H1 (cell line): ENCODE measurements around the gene INHBB. TPM values are rescaled to one million over a fixed set of nuclear protein-coding genes. Genes with fewer than 3 reads are reported as not detected.
A peak's percentile ranks its signal among the peaks of the same experiment; 100 is the strongest.

Experiments used
- CTCF ChIA-PET: fragments of 300-600 bp; sonication (Branson Sonifier 250); formaldehyde crosslinking; loops from one replicate; lab custom pipeline; 2021; ENCODE audit not compliant: partially characterized antibody; lab: Charles Lee
- POLR2A ChIA-PET: fragments of 300-600 bp; sonication (Branson Sonifier 250); formaldehyde crosslinking; loops from one replicate; lab custom pipeline; 2021; ENCODE audit warnings: inconsistent platforms; ENCODE audit not compliant: partially characterized antibody; lab: Charles Lee
- DNase-seq, 2 experiments: peaks; one replicate each; pipeline versions ENCODE4 v3.0.0 to v3.0.0-alpha.2; 2010 to 2022; ENCODE audit warnings: low spot score in 2 of 2, low read depth in 1 of 2, mixed read lengths in 1 of 2
- FAIRE-seq: peaks from 2 replicates; lab custom pipeline; 2011; peaks lifted over from hg19 to GRCh38; lab: Jason Lieb, UNC
- H2AFZ ChIP-seq: 2 replicates; pipeline ENCODE4 v1.8.1; 2012; ENCODE audit warnings: low read length, inconsistent platforms
- H2AK5ac ChIP-seq: 2 replicates; pipeline ENCODE4 v1.6.1; 2013; ENCODE audit warnings: low read depth, low read length
- H2BK120ac ChIP-seq: replicated peaks from 2 replicates; pipeline ENCODE3; 2013; ENCODE audit warnings: low read depth, low read length, inconsistent platforms
- H2BK12ac ChIP-seq: 2 replicates; pipeline ENCODE4 v1.6.1; 2013; ENCODE audit warnings: low read depth, low read length
- H2BK15ac ChIP-seq: 2 replicates; pipeline ENCODE4 v1.6.1; 2013; ENCODE audit warnings: low read length
- H2BK20ac ChIP-seq: 2 replicates; pipeline ENCODE4 v1.6.1; 2013; ENCODE audit warnings: low read length
- H2BK5ac ChIP-seq: 2 replicates; pipeline ENCODE4 v1.6.1; 2013; ENCODE audit warnings: low read depth, low read length
- H3K14ac ChIP-seq: 2 replicates; pipeline ENCODE4 v1.6.1; 2013; ENCODE audit warnings: inconsistent platforms; ENCODE audit not compliant: insufficient read length
- H3K18ac ChIP-seq: 2 replicates; pipeline ENCODE4 v1.6.1; 2013; ENCODE audit warnings: low read length; ENCODE audit errors: extremely low read depth
- H3K23ac ChIP-seq: 2 replicates; pipeline ENCODE4 v1.6.1; 2013; ENCODE audit warnings: inconsistent platforms; ENCODE audit not compliant: insufficient read length
- H3K23me2 ChIP-seq: 2 replicates; pipeline ENCODE4 v1.6.1; 2013; ENCODE audit warnings: low read depth, low read length
- H3K27ac ChIP-seq: 2 replicates; pipeline ENCODE4 v1.6.1; 2011; ENCODE audit warnings: low read depth, low read length, inconsistent platforms
- H3K27me3 ChIP-seq, 4 experiments: replicated peaks in 1 of 4; 1 replicate in 1 of 4; 2 replicates in 3 of 4; pipeline versions ENCODE4 v1.6.1 to v1.8.1; 2011 to 2013; ENCODE audit warnings: low read length in 3 of 4, mild to moderate bottlenecking in 3 of 4, inconsistent platforms in 2 of 4, mixed read lengths in 2 of 4, moderate library complexity in 1 of 4; ENCODE audit not compliant: control insufficient read depth in 3 of 4, insufficient read depth in 3 of 4; ENCODE audit errors: extremely low read depth in 1 of 4
- H3K36me3 ChIP-seq, 4 experiments: 2 replicates each; pipeline versions ENCODE4 v1.6.1 to v1.8.1; 2011 to 2013; ENCODE audit warnings: mild to moderate bottlenecking in 4 of 4, low read length in 3 of 4, moderate library complexity in 2 of 4, control low read depth in 1 of 4, inconsistent platforms in 1 of 4; ENCODE audit not compliant: insufficient read depth in 4 of 4, control insufficient read depth in 2 of 4
- H3K4ac ChIP-seq: replicated peaks from 2 replicates; pipeline ENCODE3; 2013; ENCODE audit warnings: low read length, low read depth, mixed read lengths, inconsistent platforms; ENCODE audit not compliant: insufficient read length
- H3K4me1 ChIP-seq, 4 experiments: replicated peaks in 1 of 4; 1 replicate in 1 of 4; 2 replicates in 3 of 4; pipeline versions ENCODE4 v1.6.1 to v1.8.1; 2011 to 2013; ENCODE audit warnings: low read length in 3 of 4, inconsistent platforms in 2 of 4, mixed read lengths in 1 of 4; ENCODE audit not compliant: insufficient read depth in 4 of 4, control insufficient read depth in 3 of 4
- H3K4me2 ChIP-seq, 2 experiments: 2 replicates each; pipeline versions ENCODE4 v1.6.1 to v1.8.1; 2011 to 2013; ENCODE audit warnings: low read depth in 2 of 2, low read length in 2 of 2, control low read depth in 1 of 2, inconsistent platforms in 1 of 2, mild to moderate bottlenecking in 1 of 2; ENCODE audit not compliant: insufficient read depth in 1 of 2
- H3K4me3 ChIP-seq, 4 experiments: fragments of 200-600, 300-600 bp in 1 of 4; sonication (generic), shearing (Covaris generic), sonication (Bioruptor Twin) in 1 of 4; 2 replicates each; pipeline versions ENCODE4 v1.5.1 to v1.8.1; 2011 to 2016; ENCODE audit warnings: low read length in 4 of 4, low read depth in 3 of 4, control low read depth in 2 of 4, inconsistent platforms in 2 of 4, mild to moderate bottlenecking in 2 of 4, mixed read lengths in 1 of 4, moderate library complexity in 1 of 4; ENCODE audit not compliant: insufficient read depth in 2 of 4; ENCODE audit errors: extremely low read depth in 1 of 4
- H3K56ac ChIP-seq: replicated peaks from 2 replicates; pipeline ENCODE3; 2013; ENCODE audit warnings: low read depth, mild to moderate bottlenecking, mixed read lengths, low read length, inconsistent platforms; ENCODE audit not compliant: insufficient read length
- H3K79me1 ChIP-seq: 2 replicates; pipeline ENCODE4 v1.6.1; 2013; ENCODE audit warnings: low read depth, low read length, control low read depth
- H3K79me2 ChIP-seq, 2 experiments: 2 replicates each; pipeline versions ENCODE4 v1.6.1 to v1.8.1; 2012 to 2013; ENCODE audit warnings: low read length in 2 of 2, mild to moderate bottlenecking in 2 of 2, inconsistent platforms in 1 of 2; ENCODE audit not compliant: insufficient read depth in 2 of 2, control insufficient read depth in 1 of 2
- H3K9ac ChIP-seq, 4 experiments: replicated peaks in 1 of 4; 1 replicate in 1 of 4; 2 replicates in 3 of 4; pipeline versions ENCODE4 v1.6.1 to v1.8.1; 2011 to 2013; ENCODE audit warnings: low read depth in 3 of 4, low read length in 3 of 4, control low read depth in 2 of 4, mild to moderate bottlenecking in 2 of 4, moderate library complexity in 2 of 4, inconsistent platforms in 1 of 4; ENCODE audit errors: extremely low read depth in 1 of 4
- H3K9me3 ChIP-seq, 2 experiments: 2 replicates each; pipeline versions ENCODE4 v1.6.1 to v1.8.1; 2012 to 2013; ENCODE audit warnings: mild to moderate bottlenecking in 2 of 2, moderate library complexity in 2 of 2, control low read depth in 1 of 2, inconsistent platforms in 1 of 2, low read depth in 1 of 2, low read length in 1 of 2, mixed read lengths in 1 of 2; ENCODE audit not compliant: insufficient read depth in 2 of 2
- H4K20me1 ChIP-seq, 2 experiments: replicated peaks in 1 of 2; 2 replicates each; pipeline versions ENCODE3 to v1.8.1; 2011 to 2013; ENCODE audit warnings: inconsistent platforms in 2 of 2, low read length in 2 of 2, mild to moderate bottlenecking in 1 of 2; ENCODE audit not compliant: insufficient read depth in 2 of 2, control insufficient read depth in 1 of 2
- H4K5ac ChIP-seq: 2 replicates; pipeline ENCODE4 v1.6.1; 2013; ENCODE audit warnings: low read length, low read depth, mixed read lengths, inconsistent platforms; ENCODE audit not compliant: insufficient read length
- H4K8ac ChIP-seq: 2 replicates; pipeline ENCODE4 v1.8.0; 2013; ENCODE audit warnings: mild to moderate bottlenecking, moderate library complexity, low read length, inconsistent platforms; ENCODE audit not compliant: insufficient read depth; ENCODE audit errors: extremely low read depth
- H4K91ac ChIP-seq: replicated peaks from 2 replicates; pipeline ENCODE3; 2013; ENCODE audit warnings: low read length, mixed read lengths, inconsistent platforms; ENCODE audit not compliant: insufficient read length
- GTF2F1 ChIP-seq: IDR thresholded peaks from 2 replicates; pipeline ENCODE4 v1.6.1; 2012; ENCODE audit warnings: low read depth, low read length, improper control_type of control experiment, borderline replicate concordance
- SIX5 ChIP-seq: IDR thresholded peaks from 2 replicates; pipeline ENCODE4 v1.6.1; 2011; ENCODE audit warnings: mild to moderate bottlenecking, low read depth, low read length
- SP1 ChIP-seq: IDR thresholded peaks from 2 replicates; pipeline ENCODE4 v1.6.1; 2011; ENCODE audit warnings: low read depth, low read length
- SP2 ChIP-seq: IDR thresholded peaks from 2 replicates; pipeline ENCODE4 v1.6.1; 2012; ENCODE audit warnings: mild to moderate bottlenecking, low read length, inconsistent platforms
- WGBS, 2 experiments: shearing (Covaris generic) in 1 of 2; methylation state at CpG; one replicate each; pipeline versions ENCODE4 v1.1.6 to v1.1.7; 2013 to 2015; ENCODE audit warnings: low lambda C conversion rate in 2 of 2, mixed read lengths in 2 of 2, inconsistent platforms in 1 of 2, low coverage in 1 of 2, missing lambda C conversion rate in 1 of 2; ENCODE audit not compliant: insufficient replicate concordance in 2 of 2, insufficient coverage in 1 of 2, insufficient read length in 1 of 2; ENCODE audit errors: extremely low coverage in 1 of 2, missing lambda C conversion rate in 1 of 2; 5-methylcytosine and 5-hydroxymethylcytosine counted together
- polyA plus RNA-seq, 7 experiments: library from polyadenylated mRNA; depleted of rRNA in 3 of 7; stranded (reverse) in 5 of 7; unstranded in 2 of 7; fragments of >200 nt in 5 of 7; fragments of 200-250 nt in 2 of 7; gene quantifications; 1 replicate in 5 of 7; 2 replicates in 1 of 7; 4 replicates in 1 of 7; pipeline versions ENCODE4 v1.2.1 to v1.2.3, GENCODE V29; 2011 to 2013; ENCODE audit warnings: missing spikeins in 2 of 7, mixed read lengths in 2 of 7
- total RNA-seq: library from RNA; stranded (reverse); fragmentation: NEBNext Ultra II Directional; extraction: Animal tissue kit (Norgen Biotek cat#: 25700); gene quantifications from 2 replicates; pipeline ENCODE4 v1.2.1, GENCODE V29; 2021

Gene INHBB
- total and polyA plus RNA-seq, 2 of the 8 experiments (the other 6 are each of a cell fraction or from before 2014, with no cell fraction given) = 0.30 to 0.32 TPM

DNA sequence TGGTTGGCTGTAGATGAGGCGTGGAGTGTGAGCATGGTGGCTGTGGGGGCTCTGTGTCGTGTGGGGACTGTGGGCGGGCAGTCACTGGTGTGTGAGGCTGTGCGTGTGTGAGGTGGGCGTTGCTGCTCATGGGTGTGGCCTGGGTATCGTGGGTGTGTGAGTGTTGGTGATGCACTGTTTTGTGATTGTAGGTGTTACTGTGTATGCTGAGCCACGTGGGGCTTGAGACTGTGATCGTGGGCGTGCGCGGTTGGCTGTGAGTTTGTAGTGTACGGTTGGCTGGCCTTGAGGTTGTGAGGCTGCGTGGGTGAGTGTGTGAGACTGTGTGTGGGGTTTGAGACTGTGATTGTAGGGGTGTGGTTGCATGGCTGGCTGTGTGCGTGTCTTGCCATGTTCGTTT is 8.5 kb downstream of the INHBB start:
- POLR2A ChIA-PET = no interaction called here
- Histone ChIP-seq H4K8ac (no peak overlapping the region; the same call in 1 of the 2 replicates), H3K4me2 (no peak overlapping the region), H2BK12ac (no peak overlapping the region), H3K79me2 (no peaks in the 10 kb centered on the region), H3K18ac (no peak overlapping the region), H2BK120ac (no peak overlapping the region), H3K9ac (no peak overlapping the region), H3K27ac (no peak overlapping the region), H4K5ac (no peak overlapping the region), H3K79me1 (no peaks in the 10 kb centered on the region), H2BK15ac (peak overlapping the region; percentile 67; the same call in 1 of the 2 replicates), H3K4me1 (peaks cover 0 to 10% (median 6%) of the 10 kb centered on the region in 4 experiments; a peak in 6 of 7 replicates), H3K23me2 (no peaks in the 10 kb centered on the region), H2BK20ac (no peak overlapping the region), H3K14ac (no peak overlapping the region), H2AK5ac (no peak overlapping the region), H3K9me3 (no peaks in the 10 kb centered on the region), H3K4me3 (no peak overlapping the region), H3K36me3 (no peaks in the 10 kb centered on the region), H2BK5ac (no peak overlapping the region), H3K56ac (no peak overlapping the region), H2AFZ (no peak overlapping the region), H3K23ac (no peak overlapping the region), H4K20me1 (peaks cover 0 to 3% of the 10 kb centered on the region in 2 experiments), H4K91ac (peak overlapping the region; percentile 73), H3K27me3 (peaks cover 10 to 37% (median 28%) of the 10 kb centered on the region in 4 experiments), H3K4ac (no peak overlapping the region)
- no peak for TF ChIP-seq SP1
- no peak for TF ChIP-seq SP2
- no peak for TF ChIP-seq GTF2F1
- no peak for TF ChIP-seq SIX5
- DNase-seq (no peak), FAIRE-seq (no peak)
- 84% methylated on average over 15 of the region's 15 CpGs; no CpG with 5 or more reads in 1 of the 2 experiments for WGBS, 2 experiments
- CTCF ChIA-PET = interaction anchor here (0.9 to 1.2 kb wide), 2 partner anchors 9 to 83 kb away, joined by 3 to 5 read pairs; no protein-coding TSS in a partner anchor
